H9 (cell line): ENCODE data around the gene KLRC2. TPM values are rescaled to one million over a fixed set of nuclear protein-coding genes. Genes with fewer than 3 reads are reported as not detected.

ENCODE experiments used
- DNase-seq: peaks from one replicate; pipeline ENCODE4 v3.0.0-alpha.2; 2017
- H2AFZ ChIP-seq: one replicate; pipeline ENCODE4 v1.6.1; 2013; ENCODE audit warnings: mild to moderate bottlenecking, low read length, control low read depth, moderate library complexity
- H2AK5ac ChIP-seq: 2 replicates; pipeline ENCODE4 v1.6.1; 2013; ENCODE audit warnings: low read length, control low read depth, mixed read lengths; ENCODE audit not compliant: insufficient read length
- H2BK120ac ChIP-seq: one replicate; pipeline ENCODE4 v1.6.1; 2013; ENCODE audit warnings: low read depth, mild to moderate bottlenecking, low read length, control low read depth, inconsistent platforms; ENCODE audit not compliant: poor library complexity, severe bottlenecking
- H2BK12ac ChIP-seq: 2 replicates; pipeline ENCODE4 v1.6.1; 2013; ENCODE audit warnings: low read length, control low read depth, mixed read lengths, low read depth; ENCODE audit not compliant: insufficient read length
- H2BK15ac ChIP-seq: 2 replicates; pipeline ENCODE4 v1.6.1; 2013; ENCODE audit warnings: low read depth, low read length, control low read depth
- H2BK20ac ChIP-seq: one replicate; pipeline ENCODE4 v1.6.1; 2013; ENCODE audit warnings: low read depth, mild to moderate bottlenecking, low read length, control low read depth, inconsistent platforms; ENCODE audit not compliant: poor library complexity, severe bottlenecking
- H2BK5ac ChIP-seq: 2 replicates; pipeline ENCODE4 v1.6.1; 2013; ENCODE audit warnings: low read length, control low read depth, mixed read lengths; ENCODE audit not compliant: insufficient read length
- H3K14ac ChIP-seq: 2 replicates; pipeline ENCODE4 v1.6.1; 2013; ENCODE audit warnings: low read length, control low read depth; ENCODE audit not compliant: insufficient read depth
- H3K18ac ChIP-seq: 2 replicates; pipeline ENCODE4 v1.6.1; 2013; ENCODE audit warnings: low read depth, mild to moderate bottlenecking, mixed read lengths, low read length, control low read depth; ENCODE audit not compliant: insufficient read length
- H3K23ac ChIP-seq: 2 replicates; pipeline ENCODE4 v1.6.1; 2013; ENCODE audit warnings: low read length, control low read depth, mixed read lengths, low read depth; ENCODE audit not compliant: insufficient read length
- H3K23me2 ChIP-seq: 2 replicates; pipeline ENCODE4 v1.6.1; 2013; ENCODE audit warnings: low read depth, mild to moderate bottlenecking, mixed read lengths, low read length, control low read depth; ENCODE audit not compliant: insufficient read length, poor library complexity, severe bottlenecking
- H3K27ac ChIP-seq: 2 replicates; pipeline ENCODE4 v1.5.1; 2013; ENCODE audit warnings: low read length, control low read depth, mixed read lengths, low read depth; ENCODE audit not compliant: insufficient read length
- H3K27me3 ChIP-seq: 2 replicates; pipeline ENCODE4 v1.6.1; 2013; ENCODE audit warnings: low read length, control low read depth, inconsistent platforms; ENCODE audit not compliant: insufficient read depth
- H3K4ac ChIP-seq: 2 replicates; pipeline ENCODE4 v1.6.1; 2013; ENCODE audit warnings: low read depth, mild to moderate bottlenecking, control low read depth, inconsistent platforms, low read length, moderate library complexity
- H3K4me1 ChIP-seq: 2 replicates; pipeline ENCODE4 v1.6.1; 2013; ENCODE audit warnings: low read length, control low read depth, inconsistent platforms; ENCODE audit not compliant: insufficient read depth
- H3K4me2 ChIP-seq: 2 replicates; pipeline ENCODE4 v1.6.1; 2013; ENCODE audit warnings: low read length, control low read depth, mixed read lengths; ENCODE audit not compliant: insufficient read length, insufficient read depth
- H3K56ac ChIP-seq: 2 replicates; pipeline ENCODE4 v1.6.1; 2013; ENCODE audit warnings: low read depth, mild to moderate bottlenecking, mixed read lengths, low read length, control low read depth; ENCODE audit not compliant: insufficient read length
- H3K79me1 ChIP-seq: 2 replicates; pipeline ENCODE4 v1.6.1; 2013; ENCODE audit warnings: low read depth, mild to moderate bottlenecking, moderate library complexity, low read length, control low read depth, inconsistent platforms; ENCODE audit not compliant: insufficient read depth, poor library complexity, severe bottlenecking
- H3K79me2 ChIP-seq: 2 replicates; pipeline ENCODE4 v1.6.1; 2013; ENCODE audit warnings: low read length, control low read depth, inconsistent platforms; ENCODE audit not compliant: insufficient read depth
- H3K9ac ChIP-seq: 2 replicates; pipeline ENCODE4 v1.6.1; 2013; ENCODE audit warnings: low read length, control low read depth, mixed read lengths; ENCODE audit not compliant: insufficient read length; ENCODE audit errors: extremely low read depth
- H3K9me3 ChIP-seq: one replicate; pipeline ENCODE4 v1.6.1; 2013; ENCODE audit warnings: low read depth, low read length, inconsistent platforms; ENCODE audit not compliant: control insufficient read depth
- H3T11ph ChIP-seq: one replicate; pipeline ENCODE4 v1.6.1; 2013; ENCODE audit warnings: mild to moderate bottlenecking, low read length, control low read depth, inconsistent platforms
- H4K20me1 ChIP-seq: one replicate; pipeline ENCODE4 v1.6.1; 2013; ENCODE audit not compliant: control insufficient read depth, insufficient read length, insufficient read depth
- H4K5ac ChIP-seq: 2 replicates; pipeline ENCODE4 v1.6.1; 2013; ENCODE audit warnings: low read depth, mild to moderate bottlenecking, mixed read lengths, low read length, control low read depth; ENCODE audit not compliant: insufficient read length
- H4K8ac ChIP-seq: replicated peaks from 2 replicates; pipeline ENCODE4 v1.6.1; 2013; ENCODE audit warnings: low read length, control low read depth, mixed read lengths, low read depth; ENCODE audit not compliant: insufficient read length
- H4K91ac ChIP-seq: 2 replicates; pipeline ENCODE4 v1.6.1; 2013; ENCODE audit warnings: low read depth, mild to moderate bottlenecking, moderate library complexity, mixed read lengths, low read length, control low read depth; ENCODE audit not compliant: insufficient read length
- H3K27ac Mint-ChIP-seq, 3 experiments: 2 replicates in 2 of 3; 3 replicates in 1 of 3; pipeline ENCODE4 v1.8.0; 2020 to 2021; ENCODE audit warnings: mixed read lengths in 3 of 3, mild to moderate bottlenecking in 1 of 3, moderate library complexity in 1 of 3
- H3K27me3 Mint-ChIP-seq: 2 replicates; pipeline ENCODE4 v1.8.0; 2021; ENCODE audit warnings: low read depth, mild to moderate bottlenecking, moderate library complexity, mixed read lengths
- H3K36me3 Mint-ChIP-seq, 3 experiments: 2 replicates in 2 of 3; 3 replicates in 1 of 3; pipeline ENCODE4 v1.8.0; 2020 to 2021; ENCODE audit warnings: low read depth in 3 of 3, mixed read lengths in 3 of 3; ENCODE audit not compliant: insufficient read depth in 1 of 3
- H3K4me1 Mint-ChIP-seq, 2 experiments: 2 replicates each; pipeline ENCODE4 v1.8.0; 2020; ENCODE audit warnings: mixed read lengths in 2 of 2
- H3K4me3 Mint-ChIP-seq, 2 experiments: 2 replicates in 1 of 2; 3 replicates in 1 of 2; pipeline ENCODE4 v1.8.0; 2020 to 2021; ENCODE audit warnings: mild to moderate bottlenecking in 2 of 2, mixed read lengths in 2 of 2, moderate library complexity in 1 of 2
- H3K9me3 Mint-ChIP-seq, 2 experiments: 2 replicates in 1 of 2; 3 replicates in 1 of 2; pipeline ENCODE4 v1.8.0; 2020; ENCODE audit warnings: mild to moderate bottlenecking in 2 of 2, mixed read lengths in 2 of 2, moderate library complexity in 1 of 2
- CTCF ChIP-seq: fragments of 200-600 bp; sonication (generic); conservative IDR thresholded peaks from 3 replicates; pipeline ENCODE4 v1.8.0; 2021; ENCODE audit warnings: antibody characterized with exemption, mild to moderate bottlenecking
- WGBS: extraction: QIAGEN DNeasy Blood & Tissue Kit; methylation state at CpG from one replicate; pipeline ENCODE4 v1.1.7; 2013; ENCODE audit warnings: missing lambda C conversion rate, low lambda C conversion rate, mixed read lengths; ENCODE audit not compliant: insufficient read length; ENCODE audit errors: extremely low coverage; 5-methylcytosine and 5-hydroxymethylcytosine counted together
- total RNA-seq: library from RNA; stranded (reverse); gene quantifications from 2 replicates; pipeline ENCODE4 v1.2.1, GENCODE V29; 2021

KLRC2 gene
- total RNA-seq, 1 experiment from 2014 or later: not detected

- Histone ChIP-seq H4K5ac (no peak within 1 kb of the TSS), H2BK5ac (no peak within 1 kb of the TSS), H3K18ac (no peak within 1 kb of the TSS), H2AK5ac (no peak within 1 kb of the TSS), H3K27ac (no peak within 1 kb of the TSS), H2BK12ac (no peak within 1 kb of the TSS), H3K23me2 (no peaks in the 10 kb centered on the region), H3K4me2 (no peak within 1 kb of the TSS), H2BK20ac (no peak within 1 kb of the TSS), H2BK120ac (no peak within 1 kb of the TSS), H3K14ac (no peak within 1 kb of the TSS), H4K20me1 (no peaks in the 10 kb centered on the region), H3K27me3 (no peaks in the 10 kb centered on the region), H3K56ac (no peak within 1 kb of the TSS), H4K91ac (no peak within 1 kb of the TSS), H4K8ac (no peak within 1 kb of the TSS), H3K23ac (no peak within 1 kb of the TSS), H3K79me2 (no peaks in the 10 kb centered on the region), H3K9me3 (no peaks in the 10 kb centered on the region), H2AFZ (no peak within 1 kb of the TSS), H3T11ph (no peak within 1 kb of the TSS), H3K79me1 (no peaks in the 10 kb centered on the region), H3K9ac (no peak within 1 kb of the TSS), H2BK15ac (no peak within 1 kb of the TSS), H3K4me1 (no peaks in the 10 kb centered on the region), H3K4ac (no peak within 1 kb of the TSS)
- H3K36me3 Mint-ChIP-seq: no peaks in the 10 kb centered on the region
- no peaks in the 10 kb centered on the region; a peak in 1 of 5 replicates for H3K9me3 Mint-ChIP-seq
- H3K4me3 Mint-ChIP-seq: no peak within 1 kb of the TSS
- WGBS: no CpG with 5 or more reads among the region's 1 CpG
- DNase-seq: no peak
- H3K27ac Mint-ChIP-seq: peak within 1 kb of the TSS in 1 of 3 experiments; percentile 38; a peak in 1 of 7 replicates
- TF ChIP-seq CTCF: no peak
- H3K27me3 Mint-ChIP-seq: no peaks in the 10 kb centered on the region
- peaks cover 10 to 15% of the 10 kb centered on the region in 2 experiments for H3K4me1 Mint-ChIP-seq
These were observed 26.4 kb downstream of the KLRC2 start, which contains the start of gene KLRC4 for GRCh38 chr12:10409392-10409791. Gene KLRC4, minus strand, starts transcription at chr12:10409757. Its CDS starts 182 bp downstream, at chr12:10409575.
